Body of pancreas (tissue), 4 donors: ENCODE measurements around the gene BEAN1. TPM values are rescaled to one million over a fixed set of nuclear protein-coding genes. Genes with fewer than 3 reads are reported as not detected.
A peak's percentile ranks its signal among the peaks of the same experiment; 100 is the strongest.

Source experiments
- ATAC-seq: fragments of 150-250 bp; one replicate; pipeline ENCODE4 v1.9.1; 2016
- DNase-seq, 4 donors: peaks; one replicate each; pipeline ENCODE4 v3.0.0-alpha.2; 2019
- H3K27ac ChIP-seq, 4 donors: fragments of 200-600 bp; sonication (generic); 1 replicate in 3 of 4; 2 replicates in 1 of 4; pipeline versions ENCODE4 v1.5.1 to v1.6.1; 2016 to 2019; ENCODE audit warnings: mild to moderate bottlenecking in 1 of 4, mixed read lengths in 1 of 4, moderate library complexity in 1 of 4
- H3K27me3 ChIP-seq, 2 donors: fragments of 200-600 bp; sonication (generic); one replicate each; pipeline ENCODE4 v1.6.0; 2016; ENCODE audit warnings: mild to moderate bottlenecking in 1 of 2
- H3K36me3 ChIP-seq, 2 donors: fragments of 200-600 bp; sonication (generic); replicated peaks in 1 of 2; 2 replicates each; pipeline ENCODE4 v1.5.1; 2016; ENCODE audit warnings: low read depth in 2 of 2; ENCODE audit not compliant: insufficient read depth in 1 of 2
- H3K4me1 ChIP-seq: fragments of 200-600 bp; sonication (generic); one replicate; pipeline ENCODE4 v1.6.0; 2016
- H3K4me3 ChIP-seq, 2 donors: fragments of 200-600 bp; sonication (generic); 1 replicate in 1 of 2; 2 replicates in 1 of 2; pipeline ENCODE4 v1.5.1; 2016 to 2019
- H3K9me3 ChIP-seq, 3 donors: fragments of 200-600 bp; sonication (generic); 1 replicate in 2 of 3; 2 replicates in 1 of 3; pipeline ENCODE4 v1.5.1; 2016
- POLR2A ChIP-seq, 3 donors: fragments of 450-650 bp; IDR thresholded peaks; one replicate each; pipeline ENCODE4 v1.6.1; 2016; ENCODE audit warnings: antibody characterized with exemption in 3 of 3, mild to moderate bottlenecking in 2 of 3
- WGBS, 2 donors: methylation state at CpG; one replicate each; pipeline ENCODE4 v1.1.5; 2017; 5-methylcytosine and 5-hydroxymethylcytosine counted together
- intact Hi-C: fragments of 100-400 bp; cut with DNase I; formaldehyde crosslinking; loops from one replicate; pipeline ENCODE4 v1.15.1; 2023
- total RNA-seq, 2 donors: library from RNA; depleted of rRNA; stranded (reverse); fragments of >200 nt; gene quantifications; one replicate each; pipeline ENCODE4 v1.1.0, GENCODE V29; 2016
- TF ChIP-seq, protein P1 (sequence below), 7 experiments: fragments of 450-650 bp in 4 of 7; fragments of 200-600 bp in 3 of 7; sonication (generic) in 3 of 7; IDR thresholded peaks; one replicate each; pipeline ENCODE4 v1.5.1; 2016 to 2019; ENCODE audit warnings: antibody characterized with exemption in 7 of 7

The BEAN1 gene
- total RNA-seq, 2 donors from 2014 or later, result not detected

- Histone ChIP-seq H3K27me3 (no peaks in the 10 kb centered on the region), H3K36me3 (no peaks in the 10 kb centered on the region), H3K4me3 (no peak overlapping the region), H3K27ac (peak overlapping the region; percentile 92 to 100 (median 97)), H3K4me1 (peaks cover 63% of the 10 kb centered on the region), H3K9me3 (no peaks in the 10 kb centered on the region)
- 65 to 69% methylated on average over 12 of the region's 12 CpGs for WGBS, 2 donors
- ATAC-seq (no peak), DNase-seq (no peak)
- TF ChIP-seq, protein P1, sequence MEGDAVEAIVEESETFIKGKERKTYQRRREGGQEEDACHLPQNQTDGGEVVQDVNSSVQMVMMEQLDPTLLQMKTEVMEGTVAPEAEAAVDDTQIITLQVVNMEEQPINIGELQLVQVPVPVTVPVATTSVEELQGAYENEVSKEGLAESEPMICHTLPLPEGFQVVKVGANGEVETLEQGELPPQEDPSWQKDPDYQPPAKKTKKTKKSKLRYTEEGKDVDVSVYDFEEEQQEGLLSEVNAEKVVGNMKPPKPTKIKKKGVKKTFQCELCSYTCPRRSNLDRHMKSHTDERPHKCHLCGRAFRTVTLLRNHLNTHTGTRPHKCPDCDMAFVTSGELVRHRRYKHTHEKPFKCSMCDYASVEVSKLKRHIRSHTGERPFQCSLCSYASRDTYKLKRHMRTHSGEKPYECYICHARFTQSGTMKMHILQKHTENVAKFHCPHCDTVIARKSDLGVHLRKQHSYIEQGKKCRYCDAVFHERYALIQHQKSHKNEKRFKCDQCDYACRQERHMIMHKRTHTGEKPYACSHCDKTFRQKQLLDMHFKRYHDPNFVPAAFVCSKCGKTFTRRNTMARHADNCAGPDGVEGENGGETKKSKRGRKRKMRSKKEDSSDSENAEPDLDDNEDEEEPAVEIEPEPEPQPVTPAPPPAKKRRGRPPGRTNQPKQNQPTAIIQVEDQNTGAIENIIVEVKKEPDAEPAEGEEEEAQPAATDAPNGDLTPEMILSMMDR (IDR thresholded peaks at IDR 0.05), result peak in 4 of 7 experiments; percentile 29 to 38 (median 34)
- no peak for TF ChIP-seq POLR2A (IDR thresholded peaks at IDR 0.05)
- intact Hi-C loops, result no loop called here
Measured at GRCh38 chr16:66515596-66516508, 88.8 kb downstream of the BEAN1 start.

GRCh38 chr16:66516509-66516807, 89.4 kb downstream of the BEAN1 start:
- no peaks in the 10 kb centered on the region for H3K36me3 ChIP-seq
- H3K27ac ChIP-seq, result peak overlapping the region; percentile 92 to 100 (median 97)
- TF ChIP-seq, protein P1 (IDR thresholded peaks at IDR 0.05), result peak in 1 of 7 experiments; percentile 13
- no peak for TF ChIP-seq POLR2A (IDR thresholded peaks at IDR 0.05)
- ATAC-seq (peak; percentile 59), DNase-seq (no peak)
- H3K27me3 ChIP-seq, result no peaks in the 10 kb centered on the region
- peaks cover 56% of the 10 kb centered on the region for H3K4me1 ChIP-seq
- 12% methylated on average over 8 of the region's 8 CpGs for WGBS, 2 donors
- H3K9me3 ChIP-seq, result no peaks in the 10 kb centered on the region
- no peak overlapping the region for H3K4me3 ChIP-seq
- intact Hi-C loops, result no loop called here

DNA sequence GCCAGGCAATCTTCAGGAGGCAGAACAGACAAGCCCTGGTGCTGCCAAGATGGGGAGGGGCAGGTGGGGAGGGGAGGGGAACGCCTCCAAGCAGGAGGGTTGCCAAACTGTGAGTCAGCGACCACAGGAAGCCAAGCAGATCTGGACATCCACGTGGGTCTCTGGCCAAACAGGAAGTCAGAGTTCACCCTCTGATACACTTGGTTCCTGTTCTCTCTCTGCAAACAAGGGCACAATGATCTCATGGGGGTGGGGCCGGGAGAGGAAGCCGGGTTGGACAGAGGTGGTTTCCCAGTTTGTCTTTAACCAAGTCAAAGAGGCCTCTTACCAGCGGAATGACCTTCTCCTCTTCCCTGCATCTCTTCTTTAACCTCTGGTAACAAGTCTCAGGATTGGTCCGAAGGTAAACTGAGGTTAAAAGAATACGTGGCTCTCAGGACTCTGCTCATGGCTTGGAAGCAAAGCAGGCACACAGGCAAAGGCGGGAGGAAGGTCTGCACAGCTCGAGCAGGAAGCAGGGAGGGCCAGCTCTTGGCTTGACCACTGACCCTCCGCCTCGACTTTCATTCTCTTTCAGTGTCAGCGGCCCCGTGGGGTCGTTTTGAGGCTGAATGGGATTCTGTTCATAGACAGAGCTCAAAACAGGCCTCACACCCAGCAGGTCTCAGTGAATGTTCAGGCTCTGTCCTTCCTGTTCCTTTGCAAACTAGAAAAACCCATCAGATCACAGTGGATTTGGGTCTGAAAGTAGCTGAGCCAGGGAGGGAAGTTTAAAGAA, 89.9 kb downstream of the BEAN1 start:
- ATAC-seq (peak; percentile 97), DNase-seq (peak; percentile 98 to 100 (median 99))
- intact Hi-C loops, result no loop called here
- Histone ChIP-seq H3K36me3 (no peaks in the 10 kb centered on the region), H3K27ac (peak overlapping the region; percentile 95 to 100 (median 99)), H3K4me3 (no peak overlapping the region), H3K9me3 (no peaks in the 10 kb centered on the region), H3K27me3 (no peaks in the 10 kb centered on the region), H3K4me1 (peaks cover 51% of the 10 kb centered on the region)
- 19 to 35% methylated on average over 12 to 15 of the region's 15 CpGs for WGBS, 2 donors
- peak in 2 of 3 donors; percentile 69 to 73 for TF ChIP-seq POLR2A (IDR thresholded peaks at IDR 0.05)
- TF ChIP-seq, protein P1 (IDR thresholded peaks at IDR 0.05), result no peak

- intact Hi-C loops, result no loop called here
Measured at GRCh38 chr16:66517586-66518263, 90.6 kb downstream of the BEAN1 start.

More at GRCh38 chr16:66517586-66518263, 90.6 kb downstream of the BEAN1 start:
- peaks cover 44% of the 10 kb centered on the region for H3K4me1 ChIP-seq
- no peaks in the 10 kb centered on the region for H3K27me3 ChIP-seq
- WGBS, 2 donors, result 84 to 91% methylated on average over 8 of the region's 8 CpGs
- no peaks in the 10 kb centered on the region for H3K36me3 ChIP-seq
- TF ChIP-seq, protein P1 (IDR thresholded peaks at IDR 0.05), result no peak
- TF ChIP-seq POLR2A (IDR thresholded peaks at IDR 0.05), result no peak
- H3K9me3 ChIP-seq, result no peaks in the 10 kb centered on the region
- DNase-seq, result peak in 1 of 4 donors; percentile 34
- H3K4me3 ChIP-seq, result no peak overlapping the region
- peak overlapping the region; percentile 95 to 100 (median 99) for H3K27ac ChIP-seq
- no peak for ATAC-seq
